Loucy (cell line): ENCODE results near the gene MED20.

Experiments used
- H2AFZ ChIP-seq: fragments of 200-600 bp; sonication (generic); 2 replicates; pipeline ENCODE4 v1.6.0; 2016; ENCODE audit warnings: antibody characterized with exemption, mild to moderate bottlenecking, low read length, moderate library complexity
- H3F3A ChIP-seq: fragments of 200-600 bp; 2 replicates; pipeline ENCODE4 v1.6.0; 2016; ENCODE audit warnings: antibody characterized with exemption, low read depth, mild to moderate bottlenecking
- H3K27me3 ChIP-seq: fragments of 200-600 bp; sonication (generic); 2 replicates; pipeline ENCODE4 v1.6.1; 2014; ENCODE audit warnings: low read length, mild to moderate bottlenecking; ENCODE audit not compliant: insufficient read depth, poor library complexity, severe bottlenecking
- H3K36me3 ChIP-seq: fragments of 200-600 bp; sonication (generic); 2 replicates; pipeline ENCODE4 v1.6.1; 2016; ENCODE audit warnings: low read length; ENCODE audit not compliant: insufficient read depth
- H3K4me1 ChIP-seq: fragments of 200-600 bp; sonication (generic); 2 replicates; pipeline ENCODE4 v1.5.1; 2014; ENCODE audit warnings: low read length, mild to moderate bottlenecking; ENCODE audit not compliant: insufficient read depth, poor library complexity, severe bottlenecking
- H3K4me2 ChIP-seq: fragments of 200-600 bp; sonication (generic); 2 replicates; pipeline ENCODE4 v1.6.0; 2014; ENCODE audit warnings: antibody characterized with exemption, low read length, low read depth, mild to moderate bottlenecking; ENCODE audit not compliant: poor library complexity, severe bottlenecking
- H3K4me3 ChIP-seq: fragments of 200-600 bp; sonication (generic); 2 replicates; pipeline ENCODE4 v1.5.1; 2014; ENCODE audit warnings: low read length, mild to moderate bottlenecking, mixed read lengths; ENCODE audit not compliant: poor library complexity, severe bottlenecking
- H3K79me2 ChIP-seq: fragments of 200-600 bp; sonication (generic); 2 replicates; pipeline ENCODE4 v1.6.1; 2014; ENCODE audit warnings: low read length; ENCODE audit not compliant: insufficient read depth
- H3K9ac ChIP-seq: fragments of 200-600 bp; sonication (generic); 2 replicates; pipeline ENCODE4 v1.6.0; 2014; ENCODE audit warnings: mild to moderate bottlenecking, low read depth, low read length, moderate library complexity; ENCODE audit not compliant: poor library complexity, severe bottlenecking
- H3K9me2 ChIP-seq: fragments of 200-600 bp; sonication (generic); replicated peaks from 2 replicates; pipeline ENCODE4 v1.6.1; 2016; ENCODE audit warnings: low read depth, low read length, mixed read lengths
- H3K9me3 ChIP-seq: fragments of 200-600 bp; sonication (generic); 2 replicates; pipeline ENCODE4 v1.6.1; 2014; ENCODE audit warnings: mild to moderate bottlenecking, antibody characterized with exemption, low read length, low read depth; ENCODE audit not compliant: insufficient read depth
- H4K20me1 ChIP-seq: fragments of 200-600 bp; sonication (generic); 2 replicates; pipeline ENCODE4 v1.6.0; 2014; ENCODE audit warnings: antibody characterized with exemption, low read length, mild to moderate bottlenecking; ENCODE audit not compliant: insufficient read depth, poor library complexity, severe bottlenecking
- EZH2phosphoT487 ChIP-seq: fragments of 200-600 bp; IDR thresholded peaks from 2 replicates; pipeline ENCODE4 v1.6.1; 2018; ENCODE audit warnings: antibody characterized with exemption, mild to moderate bottlenecking, moderate library complexity, borderline replicate concordance
- TF ChIP-seq, protein P1 (sequence below): fragments of 200-600 bp; sonication (generic); conservative IDR thresholded peaks from 2 replicates; pipeline ENCODE4 v1.5.1; 2014; ENCODE audit warnings: mild to moderate bottlenecking, antibody characterized with exemption, low read length

MED20 gene

GRCh38 chr6:41909727-41910126 lies 11.2 kb downstream of the MED20 start:
- Histone ChIP-seq H3K9me2 (no peaks in the 10 kb centered on the region), H4K20me1 (no peaks in the 10 kb centered on the region), H3K4me2 (no peak overlapping the region), H3K9me3 (no peaks in the 10 kb centered on the region), H3K27me3 (no peaks in the 10 kb centered on the region), H3K4me3 (no peak overlapping the region), H3K36me3 (peaks cover 46% of the 10 kb centered on the region; the same call in 1 of the 2 replicates), H3F3A (no peaks in the 10 kb centered on the region), H2AFZ (no peak overlapping the region), H3K9ac (no peak overlapping the region), H3K4me1 (peaks cover 2% of the 10 kb centered on the region), H3K79me2 (peaks cover 13% of the 10 kb centered on the region; the same call in 1 of the 2 replicates)
- TF ChIP-seq, protein P1, sequence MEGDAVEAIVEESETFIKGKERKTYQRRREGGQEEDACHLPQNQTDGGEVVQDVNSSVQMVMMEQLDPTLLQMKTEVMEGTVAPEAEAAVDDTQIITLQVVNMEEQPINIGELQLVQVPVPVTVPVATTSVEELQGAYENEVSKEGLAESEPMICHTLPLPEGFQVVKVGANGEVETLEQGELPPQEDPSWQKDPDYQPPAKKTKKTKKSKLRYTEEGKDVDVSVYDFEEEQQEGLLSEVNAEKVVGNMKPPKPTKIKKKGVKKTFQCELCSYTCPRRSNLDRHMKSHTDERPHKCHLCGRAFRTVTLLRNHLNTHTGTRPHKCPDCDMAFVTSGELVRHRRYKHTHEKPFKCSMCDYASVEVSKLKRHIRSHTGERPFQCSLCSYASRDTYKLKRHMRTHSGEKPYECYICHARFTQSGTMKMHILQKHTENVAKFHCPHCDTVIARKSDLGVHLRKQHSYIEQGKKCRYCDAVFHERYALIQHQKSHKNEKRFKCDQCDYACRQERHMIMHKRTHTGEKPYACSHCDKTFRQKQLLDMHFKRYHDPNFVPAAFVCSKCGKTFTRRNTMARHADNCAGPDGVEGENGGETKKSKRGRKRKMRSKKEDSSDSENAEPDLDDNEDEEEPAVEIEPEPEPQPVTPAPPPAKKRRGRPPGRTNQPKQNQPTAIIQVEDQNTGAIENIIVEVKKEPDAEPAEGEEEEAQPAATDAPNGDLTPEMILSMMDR: no peak
- no peak for TF ChIP-seq EZH2phosphoT487

GRCh38 chr6:41901882-41902519 lies 18.9 kb downstream of the MED20 start:
- no peaks in the 10 kb centered on the region for H3F3A ChIP-seq
- TF ChIP-seq EZH2phosphoT487: no peak
- TF ChIP-seq, protein P1: peak; percentile 78
- H3K4me2 ChIP-seq: no peak overlapping the region
- no peak overlapping the region for H3K4me3 ChIP-seq
- H2AFZ ChIP-seq: no peak overlapping the region
- H3K79me2 ChIP-seq: no peaks in the 10 kb centered on the region
- H3K36me3 ChIP-seq: peaks cover 21% of the 10 kb centered on the region; the same call in 1 of the 2 replicates
- no peaks in the 10 kb centered on the region for H3K9me3 ChIP-seq
- no peak overlapping the region for H3K9ac ChIP-seq
- peaks cover 3% of the 10 kb centered on the region for H3K4me1 ChIP-seq
- H3K27me3 ChIP-seq: no peaks in the 10 kb centered on the region
- H4K20me1 ChIP-seq: no peaks in the 10 kb centered on the region
- H3K9me2 ChIP-seq: no peaks in the 10 kb centered on the region

GRCh38 chr6:41900861-41901260 lies 20.1 kb downstream of the MED20 start:
- Histone ChIP-seq H3K9ac (no peak overlapping the region), H3K4me3 (no peak overlapping the region), H3K4me2 (no peak overlapping the region), H3K79me2 (no peaks in the 10 kb centered on the region), H3K27me3 (no peaks in the 10 kb centered on the region), H3F3A (no peaks in the 10 kb centered on the region), H3K36me3 (peaks cover 10% of the 10 kb centered on the region; the same call in 1 of the 2 replicates), H3K4me1 (peaks cover 11% of the 10 kb centered on the region), H3K9me3 (no peaks in the 10 kb centered on the region), H2AFZ (no peak overlapping the region), H3K9me2 (no peaks in the 10 kb centered on the region), H4K20me1 (no peaks in the 10 kb centered on the region)
- TF ChIP-seq, protein P1: no peak
- no peak for TF ChIP-seq EZH2phosphoT487
